Right cardiac atrium (tissue), 5 donors: ENCODE data around the gene DLL4. TPM values are rescaled to one million over a fixed set of nuclear protein-coding genes. Genes with fewer than 3 reads are reported as not detected.

Experiments
- ATAC-seq, 2 donors: fragments of 200-7000 bp; cut with Tn5 transposase; one replicate each; pipeline versions ENCODE4 v1.8.0 to v1.9.1; 2020; ENCODE audit warnings: moderate library complexity in 2 of 2, mild to moderate bottlenecking in 1 of 2
- DNase-seq, 3 donors: peaks; one replicate each; pipeline ENCODE4 v3.0.0-alpha.2; 2020
- H3K27ac ChIP-seq: one replicate; pipeline ENCODE4 v1.5.1; 2013; ENCODE audit warnings: mild to moderate bottlenecking, low read length, control low read depth, moderate library complexity
- H3K27me3 ChIP-seq: one replicate; pipeline ENCODE4 v1.6.1; 2013; ENCODE audit not compliant: control insufficient read depth, insufficient read depth
- H3K4me1 ChIP-seq: one replicate; pipeline ENCODE4 v1.6.1; 2013; ENCODE audit warnings: low read length; ENCODE audit not compliant: control insufficient read depth, insufficient read depth
- H3K4me3 ChIP-seq: one replicate; pipeline ENCODE4 v1.5.1; 2013; ENCODE audit warnings: low read length, control low read depth
- H3K9me3 ChIP-seq: one replicate; pipeline ENCODE4 v1.6.1; 2013; ENCODE audit warnings: low read length; ENCODE audit not compliant: control insufficient read depth
- WGBS: extraction: QIAGEN DNeasy Blood & Tissue Kit; methylation state at CpG from one replicate; pipeline ENCODE4 v1.1.7; 2013; 5-methylcytosine and 5-hydroxymethylcytosine counted together
- intact Hi-C, 4 donors: fragments of 100-400 bp; cut with DNase I; formaldehyde crosslinking; loops; one replicate each; pipeline versions ENCODE4 v1.11.0 to v1.14.0; 2022 to 2023
- polyA plus RNA-seq: library from polyadenylated mRNA; stranded (reverse); fragments of 200-250 nt; gene quantifications from one replicate; pipeline ENCODE4 v1.2.3, GENCODE V29; 2013
- total RNA-seq, 4 donors: library from RNA; stranded (reverse); fragmentation: NEBNext Ultra II Directional; extraction: Animal tissue kit (Norgen Biotek cat#: 25700); gene quantifications; one replicate each; pipeline ENCODE4 v1.2.1, GENCODE V29; 2021
- donor health status: healthy with polysubstance abuse.
- donor health status: DM: no; HTN: yes; CAD: no.
- donor health status: DM: no; HTN: no; CAD: no.
- donor health status: DM: no; HTN: yes; CAD: no; lungs with severe emphysema.
- donor health status: DM: yes; HTN: yes; CAD: no.

Gene DLL4
- total and polyA plus RNA-seq, 5 donors = 5.9 to 14.4 (median 7.2) TPM

GRCh38 chr15:40936709-40937666 is 7.8 kb downstream of the DLL4 start:
- peak; percentile 39 to 50 for ATAC-seq
- H3K9me3 ChIP-seq = no peaks in the 10 kb centered on the region
- H3K27ac ChIP-seq = peak overlapping the region; percentile 76
- H3K4me3 ChIP-seq = no peak overlapping the region
- 53% methylated on average over 15 of the region's 15 CpGs for WGBS
- H3K4me1 ChIP-seq = peaks cover 7% of the 10 kb centered on the region
- intact Hi-C loops = no loop called here
- H3K27me3 ChIP-seq = no peaks in the 10 kb centered on the region
- peak in 2 of 3 donors; percentile 48 to 55 for DNase-seq

DNA sequence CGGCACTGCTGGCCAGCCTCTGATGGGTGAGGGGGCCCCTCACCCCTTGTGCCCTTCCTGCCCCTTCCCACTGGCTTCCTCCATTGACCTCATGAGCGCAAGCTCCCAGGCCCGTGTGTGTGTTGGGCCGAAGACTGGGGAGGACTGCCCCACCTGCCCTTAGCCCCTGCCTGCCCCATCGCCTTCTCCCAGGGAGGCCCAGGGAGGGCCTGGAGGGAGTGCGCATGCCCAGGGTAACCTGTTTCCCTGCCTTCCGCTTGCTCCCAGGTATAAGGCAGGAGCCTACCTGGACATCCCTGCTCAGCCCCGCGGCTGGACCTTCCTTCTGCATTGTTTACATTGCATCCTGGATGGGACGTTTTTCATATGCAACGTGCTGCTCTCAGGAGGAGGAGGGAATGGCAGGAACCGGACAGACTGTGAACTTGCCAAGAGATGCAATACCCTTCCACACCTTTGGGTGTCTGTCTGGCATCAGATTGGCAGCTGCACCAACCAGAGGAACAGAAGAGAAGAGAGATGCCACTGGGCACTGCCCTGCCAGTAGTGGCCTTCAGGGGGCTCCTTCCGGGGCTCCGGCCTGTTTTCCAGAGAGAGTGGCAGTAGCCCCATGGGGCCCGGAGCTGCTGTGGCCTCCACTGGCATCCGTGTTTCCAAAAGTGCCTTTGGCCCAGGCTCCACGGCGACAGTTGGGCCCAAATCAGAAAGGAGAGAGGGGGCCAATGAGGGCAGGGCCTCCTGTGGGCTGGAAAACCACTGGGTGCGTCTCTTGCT is 8.8 kb downstream of the DLL4 start:
- intact Hi-C loops = no loop called here
- peak overlapping the region; percentile 76 for H3K27ac ChIP-seq
- H3K27me3 ChIP-seq = no peaks in the 10 kb centered on the region
- DNase-seq = peak in 2 of 3 donors; percentile 65 to 79
- 60% methylated on average over 19 of the region's 19 CpGs for WGBS
- ATAC-seq = peak in 1 of 2 donors; percentile 36
- no peaks in the 10 kb centered on the region for H3K9me3 ChIP-seq
- peaks cover 7% of the 10 kb centered on the region for H3K4me1 ChIP-seq
- no peak overlapping the region for H3K4me3 ChIP-seq

DNA sequence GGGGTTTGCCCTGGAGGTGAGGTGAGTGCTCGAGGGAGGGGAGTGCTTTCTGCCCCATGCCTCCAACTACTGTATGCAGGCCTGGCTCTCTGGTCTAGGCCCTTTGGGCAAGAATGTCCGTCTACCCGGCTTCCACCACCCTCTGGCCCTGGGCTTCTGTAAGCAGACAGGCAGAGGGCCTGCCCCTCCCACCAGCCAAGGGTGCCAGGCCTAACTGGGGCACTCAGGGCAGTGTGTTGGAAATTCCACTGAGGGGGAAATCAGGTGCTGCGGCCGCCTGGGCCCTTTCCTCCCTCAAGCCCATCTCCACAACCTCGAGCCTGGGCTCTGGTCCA is 9.4 kb downstream of the DLL4 start:
- H3K27me3 ChIP-seq = no peaks in the 10 kb centered on the region
- WGBS = 85% methylated on average over 6 of the region's 6 CpGs
- intact Hi-C loops = no loop called here
- H3K4me1 ChIP-seq = peaks cover 7% of the 10 kb centered on the region
- ATAC-seq (no peak), DNase-seq (peak in 1 of 3 donors; percentile 63)
- H3K4me3 ChIP-seq = no peak overlapping the region
- no peaks in the 10 kb centered on the region for H3K9me3 ChIP-seq
- peak overlapping the region; percentile 14 for H3K27ac ChIP-seq

GRCh38 chr15:40940296-40940801 is 11.2 kb downstream of the DLL4 start:
- Histone ChIP-seq H3K27me3 (no peaks in the 10 kb centered on the region), H3K4me1 (peaks cover 7% of the 10 kb centered on the region), H3K4me3 (no peak overlapping the region), H3K9me3 (no peaks in the 10 kb centered on the region), H3K27ac (peak overlapping the region; percentile 39)
- ATAC-seq (peak; percentile 11 to 63), DNase-seq (peak; percentile 52 to 75 (median 74))
- 30% methylated on average over 15 of the region's 15 CpGs for WGBS
- intact Hi-C loops = loop anchor here in 2 of 4 donors (2.0 to 10.0 kb wide), 3 partner anchors 33 to 74 kb away; no protein-coding TSS in a partner anchor

DNA sequence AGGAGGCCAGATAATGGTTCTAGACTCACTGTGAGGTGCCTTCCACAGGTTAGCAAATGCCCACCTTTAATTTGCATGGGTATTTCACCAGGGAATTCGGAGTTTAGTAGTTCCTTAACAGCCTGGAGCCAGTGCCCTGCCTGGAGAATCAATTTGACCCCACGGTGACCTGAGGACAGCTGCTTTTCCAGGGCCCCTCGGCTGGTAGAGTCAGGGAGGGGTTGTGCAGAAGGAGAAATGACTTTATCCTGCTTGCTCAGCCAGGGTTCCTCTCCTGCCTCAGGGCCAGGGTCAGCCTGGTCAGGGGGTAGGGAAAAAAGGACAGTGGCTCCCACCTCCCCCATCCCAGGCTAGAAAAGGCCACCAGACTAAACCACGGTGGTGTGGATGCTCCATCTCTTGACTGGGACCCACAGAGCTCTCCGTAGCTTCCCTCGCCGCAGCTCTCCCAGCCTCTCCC is 12.0 kb downstream of the DLL4 start:
- no peaks in the 10 kb centered on the region for H3K9me3 ChIP-seq
- 21% methylated on average over 7 of the region's 7 CpGs for WGBS
- H3K27ac ChIP-seq = peak overlapping the region; percentile 39
- intact Hi-C loops = loop anchor here in 2 of 4 donors (2.0 to 10.0 kb wide), 3 partner anchors 34 to 74 kb away; no protein-coding TSS in a partner anchor
- no peaks in the 10 kb centered on the region for H3K27me3 ChIP-seq
- peaks cover 7% of the 10 kb centered on the region for H3K4me1 ChIP-seq
- H3K4me3 ChIP-seq = peak overlapping the region; percentile 70
- ATAC-seq (peak in 1 of 2 donors; percentile 10), DNase-seq (no peak)

- ATAC-seq = peak; percentile 78
- H3K4me3 ChIP-seq = peak overlapping the region; percentile 70
- no peaks in the 10 kb centered on the region for H3K27me3 ChIP-seq
- peaks cover 7% of the 10 kb centered on the region for H3K4me1 ChIP-seq
- WGBS = under 1% methylated on average over 91 of the region's 92 CpGs
- intact Hi-C loops = loop anchor here in 2 of 4 donors (2.0 to 10.0 kb wide), 3 partner anchors 34 to 73 kb away; no protein-coding TSS in a partner anchor
- peak overlapping the region; percentile 81 for H3K27ac ChIP-seq
- peak; percentile 82 to 92 (median 92) for DNase-seq
- H3K9me3 ChIP-seq = no peaks in the 10 kb centered on the region
These were observed 12.6 kb downstream of the DLL4 start for GRCh38 chr15:40941528-40942336.

DNA sequence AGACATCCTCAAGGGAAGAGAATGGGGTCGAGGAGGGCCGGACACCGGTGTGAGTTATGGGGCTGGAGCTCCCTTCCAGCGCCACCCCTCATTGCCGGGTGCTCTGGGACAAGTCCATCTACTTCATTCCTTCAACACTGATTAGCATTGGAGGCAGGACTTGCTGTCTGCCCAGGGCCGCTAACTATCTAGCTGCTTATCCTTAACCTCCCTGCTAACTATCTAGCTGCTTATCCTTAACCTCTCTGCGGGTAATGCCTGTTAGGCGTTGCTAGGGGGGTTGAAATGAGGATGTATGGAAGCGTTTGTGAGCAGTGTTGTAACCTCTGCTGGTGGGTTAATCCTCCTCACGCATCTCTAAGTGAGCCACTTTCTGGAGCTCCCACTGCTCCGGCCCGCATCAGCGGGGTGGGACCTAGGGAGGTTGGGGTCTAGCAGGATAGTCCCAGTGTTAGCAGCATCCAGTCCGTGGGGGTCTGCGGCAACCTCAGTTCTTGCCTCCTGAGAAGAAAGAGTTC is 13.3 kb downstream of the DLL4 start:
- ATAC-seq (no peak), DNase-seq (peak in 1 of 3 donors; percentile 46)
- H3K4me1 ChIP-seq = peaks cover 7% of the 10 kb centered on the region
- peak overlapping the region; percentile 70 for H3K4me3 ChIP-seq
- intact Hi-C loops = loop anchor here in 2 of 4 donors (5.0 to 10.0 kb wide), 2 partner anchors 35 to 72 kb away; no protein-coding TSS in a partner anchor
- no peaks in the 10 kb centered on the region for H3K9me3 ChIP-seq
- no peaks in the 10 kb centered on the region for H3K27me3 ChIP-seq
- peak overlapping the region; percentile 81 for H3K27ac ChIP-seq
- 31% methylated on average over 15 of the region's 15 CpGs for WGBS

GRCh38 chr15:40942878-40943277 is 13.7 kb downstream of the DLL4 start:
- Histone ChIP-seq H3K9me3 (no peaks in the 10 kb centered on the region), H3K27ac (no peak overlapping the region), H3K4me3 (no peak overlapping the region), H3K4me1 (peaks cover 7% of the 10 kb centered on the region), H3K27me3 (no peaks in the 10 kb centered on the region)
- intact Hi-C loops = loop anchor here in 2 of 4 donors (5.0 to 10.0 kb wide), 2 partner anchors 36 to 72 kb away; no protein-coding TSS in a partner anchor
- DNase-seq = peak in 1 of 3 donors; percentile 37
- 75% methylated on average over 12 of the region's 12 CpGs for WGBS
- no peak for ATAC-seq

- DNase-seq = peak in 1 of 3 donors; percentile 43
- no peak for ATAC-seq
- Histone ChIP-seq H3K27ac (no peak overlapping the region), H3K4me1 (peaks cover 5% of the 10 kb centered on the region), H3K9me3 (no peaks in the 10 kb centered on the region), H3K27me3 (no peaks in the 10 kb centered on the region), H3K4me3 (no peak overlapping the region)
- WGBS = 96% methylated on average over 9 of the region's 9 CpGs
- intact Hi-C loops = loop anchor here in 2 of 4 donors (5.0 to 10.0 kb wide), 2 partner anchors 37 to 71 kb away; no protein-coding TSS in a partner anchor
These were observed 14.7 kb downstream of the DLL4 start for GRCh38 chr15:40943764-40944365.
